ENCODE data around the gene ABLIM3.

ABLIM3 gene

GRCh38 chr5:149126906-149127305 is 14.4 kb upstream of the ABLIM3 start:
- TF ChIP-seq CTCF (IDR thresholded peaks at IDR 0.05) = no peak

DNA sequence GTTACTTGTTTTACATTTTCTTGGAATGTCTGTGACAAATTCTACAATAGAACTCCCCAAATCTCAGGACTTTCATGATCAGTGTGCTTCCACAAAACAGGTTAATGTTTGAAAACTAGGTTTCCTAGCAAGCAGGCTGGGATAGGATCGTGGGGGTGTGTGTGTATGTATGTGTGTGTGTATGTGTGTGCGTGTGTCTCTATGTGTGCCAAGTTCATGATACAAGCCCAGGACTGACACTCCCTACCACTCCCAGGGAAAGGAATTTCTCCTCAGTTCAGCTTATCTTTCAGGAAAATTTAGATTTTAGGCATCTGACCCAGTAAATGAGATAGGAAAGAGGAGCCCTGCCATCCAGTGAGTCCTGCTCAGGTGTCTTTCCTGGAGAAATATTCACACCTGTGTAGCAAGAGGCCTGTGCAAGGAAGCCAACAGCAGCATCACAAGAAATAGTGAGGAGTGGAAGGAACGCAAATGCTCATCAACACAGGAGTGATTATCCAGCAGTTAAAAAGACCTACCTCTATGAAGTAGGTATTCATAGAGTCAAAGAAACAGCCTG is 13.8 kb upstream of the ABLIM3 start:
- no peak for TF ChIP-seq CTCF (IDR thresholded peaks at IDR 0.05)

GRCh38 chr5:149128023-149128875 is 13.0 kb upstream of the ABLIM3 start:
- peak; percentile 56 for TF ChIP-seq CTCF (IDR thresholded peaks at IDR 0.05)

GRCh38 chr5:149129181-149129580 is 12.1 kb upstream of the ABLIM3 start:
- TF ChIP-seq CTCF (IDR thresholded peaks at IDR 0.05) = no peak

DNA sequence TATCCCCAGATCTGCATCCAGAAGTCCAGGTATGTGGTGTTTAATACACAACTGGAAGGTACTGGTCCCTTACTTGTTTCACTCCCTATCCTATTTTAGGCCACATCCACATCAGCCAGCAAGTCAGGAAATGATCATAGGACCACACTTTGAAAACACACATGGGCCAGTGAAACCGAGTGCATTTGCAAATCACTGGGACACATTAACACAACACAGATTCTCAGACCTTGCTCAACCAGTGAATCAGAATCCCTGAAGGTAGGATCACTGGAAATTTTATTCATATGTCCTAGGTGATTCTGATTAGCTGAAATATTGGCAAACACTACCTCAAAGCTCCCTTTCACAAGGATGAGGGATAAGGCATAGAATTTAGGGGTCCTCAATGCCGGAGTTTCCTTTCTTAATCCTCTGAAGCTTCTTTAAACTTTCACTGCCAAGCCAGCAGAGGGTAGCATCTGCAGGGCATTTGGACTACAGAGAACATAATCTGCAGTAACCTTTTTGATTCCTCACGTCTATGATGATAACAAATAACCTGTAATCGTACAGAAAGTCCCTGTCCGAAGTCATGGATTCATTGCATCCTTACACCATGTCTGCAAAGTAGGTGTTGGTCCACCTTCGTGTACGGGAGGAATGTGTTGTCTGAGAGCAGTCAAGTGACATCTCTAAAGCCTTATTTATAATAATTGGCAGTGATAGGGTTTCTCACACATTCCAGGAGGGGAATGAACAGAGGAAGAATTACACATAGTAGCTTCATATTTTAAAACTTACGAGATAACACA is 11.0 kb upstream of the ABLIM3 start:
- peak; percentile 30; the same call in 1 of the 2 replicates for TF ChIP-seq CTCF (IDR thresholded peaks at IDR 0.05)

GRCh38 chr5:149132474-149132873 is 8.8 kb upstream of the ABLIM3 start:
- TF ChIP-seq CTCF (IDR thresholded peaks at IDR 0.05) = no peak

Measured in LNCAP (cell line).